ENCODE results near the gene NEU4.
A peak's percentile ranks its signal among the peaks of the same experiment; 100 is the strongest.

NEU4 gene

GRCh38 chr2:241835611-241836010, 26.6 kb downstream of the NEU4 start:
- DNase-seq (ENCODE audit: low spot score), result no peak

- no peak for DNase-seq (ENCODE audit: low spot score)
Observed at GRCh38 chr2:241836292-241836691, 27.3 kb downstream of the NEU4 start.

- no peak for DNase-seq (ENCODE audit: low spot score)
Observed at GRCh38 chr2:241837197-241837965, 28.4 kb downstream of the NEU4 start.

GRCh38 chr2:241841181-241842066, 32.4 kb downstream of the NEU4 start:
- no peak for DNase-seq (ENCODE audit: low spot score)

GRCh38 chr2:241842067-241842415, 33.0 kb downstream of the NEU4 start:
- no peak for DNase-seq (ENCODE audit: low spot score)

GRCh38 chr2:241842620-241843211, 33.7 kb downstream of the NEU4 start:
- DNase-seq (ENCODE audit: low spot score), result peak; percentile 40

- no peak for DNase-seq (ENCODE audit: low spot score)
Observed at GRCh38 chr2:241843321-241844065, 34.5 kb downstream of the NEU4 start.

GRCh38 chr2:241844066-241844728, 35.2 kb downstream of the NEU4 start:
- peak; percentile 73 for DNase-seq (ENCODE audit: low spot score)

GRCh38 chr2:241844831-241845578, 36.0 kb downstream of the NEU4 start:
- DNase-seq (ENCODE audit: low spot score), result no peak

GRCh38 chr2:241846406-241846805, 37.4 kb downstream of the NEU4 start:
- no peak for DNase-seq (ENCODE audit: low spot score)

GRCh38 chr2:241848761-241849615, 40.0 kb downstream of the NEU4 start:
- no peak for DNase-seq (ENCODE audit: low spot score)

- no peak for DNase-seq (ENCODE audit: low spot score)
Observed at GRCh38 chr2:241849616-241850543, 40.9 kb downstream of the NEU4 start.

- no peak for DNase-seq (ENCODE audit: low spot score)
Observed at GRCh38 chr2:241850544-241851324, 41.7 kb downstream of the NEU4 start.

- DNase-seq (ENCODE audit: low spot score), result no peak
Observed at GRCh38 chr2:241851325-241852115, 42.5 kb downstream of the NEU4 start.

- DNase-seq (ENCODE audit: low spot score), result no peak
Observed at GRCh38 chr2:241852116-241852980, 43.4 kb downstream of the NEU4 start.

GRCh38 chr2:241852981-241853631, 44.1 kb downstream of the NEU4 start:
- no peak for DNase-seq (ENCODE audit: low spot score)
